ENCODE data around the gene MAGI3. TPM values are rescaled to one million over a fixed set of nuclear protein-coding genes. Genes with fewer than 3 reads are reported as not detected.

Gene MAGI3
- polyA plus RNA-seq, 1 donor, result 27.0 TPM

GRCh38 chr1:113388017-113388620 is 2.2 kb upstream of the MAGI3 start:
- Histone ChIP-seq H3K4me3 (ENCODE audit: low read length) (no peak overlapping the region), H3K4me1 (ENCODE audit: control insufficient read depth, insufficient read depth, low read length) (peaks cover 6% of the 10 kb centered on the region), H3K27ac (ENCODE audit: low read length) (peak overlapping the region; percentile 94), H3K9me3 (ENCODE audit: control insufficient read depth, low read depth, low read length) (peaks cover 3% of the 10 kb centered on the region), H3K36me3 (ENCODE audit: control insufficient read depth, insufficient read depth, low read length) (no peaks in the 10 kb centered on the region), H3K27me3 (ENCODE audit: control insufficient read depth, insufficient read depth, low read length) (no peaks in the 10 kb centered on the region)
- DNase-seq, result no peak
- no CpG with 5 or more reads among the region's 1 CpG for WGBS (ENCODE audit: insufficient coverage, low lambda C conversion rate)

DNA sequence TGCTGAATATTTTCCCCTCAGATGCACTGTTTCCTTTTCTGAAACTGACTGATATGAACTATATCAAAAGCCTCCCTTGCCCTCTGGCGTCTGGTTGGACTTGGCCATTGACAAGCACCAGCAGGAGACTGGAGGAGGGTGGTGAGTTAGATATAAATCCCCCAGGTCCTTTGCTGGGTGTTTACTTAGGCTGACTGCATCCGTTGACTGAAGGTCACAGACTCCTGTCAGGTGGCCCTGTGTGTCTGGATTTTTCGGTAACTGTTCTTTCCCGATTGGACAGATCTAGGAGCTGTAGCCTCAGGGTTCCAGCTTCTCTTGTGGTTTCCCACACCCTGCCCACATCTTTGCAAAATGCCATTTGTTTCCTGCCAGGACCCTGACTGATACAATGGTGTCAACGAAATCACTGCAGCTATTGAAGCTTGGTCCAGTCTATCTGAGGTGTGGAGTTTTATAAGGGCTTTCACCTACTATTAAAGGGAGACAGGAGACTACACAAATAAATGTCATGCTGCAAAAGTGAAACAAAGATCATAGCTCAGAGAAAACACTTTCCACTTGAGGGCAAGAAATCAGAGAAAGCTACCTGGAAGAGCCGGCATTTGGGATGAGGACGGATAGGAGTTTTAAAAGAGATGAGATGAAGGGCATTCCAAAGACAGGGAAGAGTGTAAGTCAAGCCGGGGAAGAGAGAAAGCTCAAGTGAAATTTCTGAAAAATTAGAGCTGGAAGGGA is 1.5 kb upstream of the MAGI3 start:
- no peaks in the 10 kb centered on the region for H3K27me3 ChIP-seq (ENCODE audit: control insufficient read depth, insufficient read depth, low read length)
- H3K36me3 ChIP-seq (ENCODE audit: control insufficient read depth, insufficient read depth, low read length), result no peaks in the 10 kb centered on the region
- DNase-seq, result peak; percentile 63 to 88
- peaks cover 3% of the 10 kb centered on the region for H3K9me3 ChIP-seq (ENCODE audit: control insufficient read depth, low read depth, low read length)
- 6% methylated on average over 3 of the region's 8 CpGs for WGBS (ENCODE audit: insufficient coverage, low lambda C conversion rate)
- H3K4me1 ChIP-seq (ENCODE audit: control insufficient read depth, insufficient read depth, low read length), result peaks cover 6% of the 10 kb centered on the region
- peak overlapping the region; percentile 67 for H3K4me3 ChIP-seq (ENCODE audit: low read length)
- peak overlapping the region; percentile 94 for H3K27ac ChIP-seq (ENCODE audit: low read length)

- no peak for DNase-seq
- H3K27ac ChIP-seq (ENCODE audit: low read length), result peak overlapping the region; percentile 94
- peaks cover 6% of the 10 kb centered on the region for H3K4me1 ChIP-seq (ENCODE audit: control insufficient read depth, insufficient read depth, low read length)
- H3K27me3 ChIP-seq (ENCODE audit: control insufficient read depth, insufficient read depth, low read length), result no peaks in the 10 kb centered on the region
- H3K4me3 ChIP-seq (ENCODE audit: low read length), result peak overlapping the region; percentile 67
- H3K9me3 ChIP-seq (ENCODE audit: control insufficient read depth, low read depth, low read length), result peaks cover 3% of the 10 kb centered on the region
- H3K36me3 ChIP-seq (ENCODE audit: control insufficient read depth, insufficient read depth, low read length), result no peaks in the 10 kb centered on the region
- 33% methylated on average over 1 of the region's 13 CpGs for WGBS (ENCODE audit: insufficient coverage, low lambda C conversion rate)
Observed at GRCh38 chr1:113389359-113389952, 859 bp upstream of the MAGI3 start.

- H3K27ac ChIP-seq (ENCODE audit: low read length), result peak overlapping the region; percentile 99
- no peaks in the 10 kb centered on the region for H3K27me3 ChIP-seq (ENCODE audit: control insufficient read depth, insufficient read depth, low read length)
- DNase-seq, result peak; percentile 33 to 68
- no peaks in the 10 kb centered on the region for H3K36me3 ChIP-seq (ENCODE audit: control insufficient read depth, insufficient read depth, low read length)
- peaks cover 3% of the 10 kb centered on the region for H3K9me3 ChIP-seq (ENCODE audit: control insufficient read depth, low read depth, low read length)
- peaks cover 6% of the 10 kb centered on the region for H3K4me1 ChIP-seq (ENCODE audit: control insufficient read depth, insufficient read depth, low read length)
- WGBS (ENCODE audit: insufficient coverage, low lambda C conversion rate), result no CpG with 5 or more reads among the region's 74 CpGs
- peak overlapping the region; percentile 99 for H3K4me3 ChIP-seq (ENCODE audit: low read length)
Observed at GRCh38 chr1:113390871-113391648, 745 bp downstream of the MAGI3 start.

- Histone ChIP-seq H3K36me3 (ENCODE audit: control insufficient read depth, insufficient read depth, low read length) (no peaks in the 10 kb centered on the region), H3K4me3 (ENCODE audit: low read length) (peak overlapping the region; percentile 99), H3K27ac (ENCODE audit: low read length) (peak overlapping the region; percentile 94), H3K4me1 (ENCODE audit: control insufficient read depth, insufficient read depth, low read length) (peaks cover 6% of the 10 kb centered on the region), H3K27me3 (ENCODE audit: control insufficient read depth, insufficient read depth, low read length) (no peaks in the 10 kb centered on the region), H3K9me3 (ENCODE audit: control insufficient read depth, low read depth, low read length) (peaks cover 3% of the 10 kb centered on the region)
- no CpG with 5 or more reads among the region's 9 CpGs for WGBS (ENCODE audit: insufficient coverage, low lambda C conversion rate)
- DNase-seq, result peak; percentile 35 to 71
Observed at GRCh38 chr1:113391649-113392271, 1.4 kb downstream of the MAGI3 start.

GRCh38 chr1:113392541-113393128 is 2.3 kb downstream of the MAGI3 start:
- WGBS (ENCODE audit: insufficient coverage, low lambda C conversion rate), result 36% methylated on average over 2 of the region's 3 CpGs
- no peak for DNase-seq
- H3K36me3 ChIP-seq (ENCODE audit: control insufficient read depth, insufficient read depth, low read length), result no peaks in the 10 kb centered on the region
- no peaks in the 10 kb centered on the region for H3K27me3 ChIP-seq (ENCODE audit: control insufficient read depth, insufficient read depth, low read length)
- H3K4me1 ChIP-seq (ENCODE audit: control insufficient read depth, insufficient read depth, low read length), result peaks cover 6% of the 10 kb centered on the region
- H3K9me3 ChIP-seq (ENCODE audit: control insufficient read depth, low read depth, low read length), result peaks cover 3% of the 10 kb centered on the region
- peak overlapping the region; percentile 99 for H3K4me3 ChIP-seq (ENCODE audit: low read length)
- H3K27ac ChIP-seq (ENCODE audit: low read length), result peak overlapping the region; percentile 94

GRCh38 chr1:113394043-113394862 is 3.9 kb downstream of the MAGI3 start:
- peak overlapping the region; percentile 99 for H3K4me3 ChIP-seq (ENCODE audit: low read length)
- no peaks in the 10 kb centered on the region for H3K27me3 ChIP-seq (ENCODE audit: control insufficient read depth, insufficient read depth, low read length)
- H3K27ac ChIP-seq (ENCODE audit: low read length), result peak overlapping the region; percentile 94
- peak; percentile 63 to 90 for DNase-seq
- H3K9me3 ChIP-seq (ENCODE audit: control insufficient read depth, low read depth, low read length), result peaks cover 3% of the 10 kb centered on the region
- 17% methylated on average over 1 of the region's 4 CpGs for WGBS (ENCODE audit: insufficient coverage, low lambda C conversion rate)
- H3K4me1 ChIP-seq (ENCODE audit: control insufficient read depth, insufficient read depth, low read length), result no peaks in the 10 kb centered on the region
- H3K36me3 ChIP-seq (ENCODE audit: control insufficient read depth, insufficient read depth, low read length), result no peaks in the 10 kb centered on the region

- peak overlapping the region; percentile 99 for H3K4me3 ChIP-seq (ENCODE audit: low read length)
- no peaks in the 10 kb centered on the region for H3K27me3 ChIP-seq (ENCODE audit: control insufficient read depth, insufficient read depth, low read length)
- H3K4me1 ChIP-seq (ENCODE audit: control insufficient read depth, insufficient read depth, low read length), result no peaks in the 10 kb centered on the region
- peaks cover 3% of the 10 kb centered on the region for H3K9me3 ChIP-seq (ENCODE audit: control insufficient read depth, low read depth, low read length)
- H3K27ac ChIP-seq (ENCODE audit: low read length), result peak overlapping the region; percentile 94
- H3K36me3 ChIP-seq (ENCODE audit: control insufficient read depth, insufficient read depth, low read length), result no peaks in the 10 kb centered on the region
- WGBS (ENCODE audit: insufficient coverage, low lambda C conversion rate), result no CpG with 5 or more reads among the region's 1 CpG
- no peak for DNase-seq
Observed at GRCh38 chr1:113394863-113395259, 4.5 kb downstream of the MAGI3 start.

DNA sequence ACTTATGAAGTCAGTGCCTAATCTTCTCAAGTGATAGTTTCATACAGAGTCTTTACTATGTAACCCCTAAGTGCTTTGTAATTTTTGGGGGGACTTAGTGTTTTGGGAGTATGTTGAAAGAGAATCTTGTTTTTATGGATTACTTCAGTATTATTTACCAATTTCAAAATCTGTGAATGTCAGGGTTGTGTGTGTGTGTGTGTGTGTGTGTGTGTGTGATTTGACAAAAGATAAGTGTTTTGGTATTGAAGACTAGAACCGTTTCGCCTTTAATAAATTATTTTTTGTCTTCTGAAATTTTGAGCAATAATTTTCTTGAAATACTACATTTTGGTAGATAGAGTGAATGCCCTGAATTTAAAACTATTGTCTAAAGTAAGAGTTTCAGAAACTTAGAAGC is 5.8 kb downstream of the MAGI3 start:
- WGBS (ENCODE audit: insufficient coverage, low lambda C conversion rate), result no CpG with 5 or more reads among the region's 2 CpGs
- no peaks in the 10 kb centered on the region for H3K27me3 ChIP-seq (ENCODE audit: control insufficient read depth, insufficient read depth, low read length)
- DNase-seq, result no peak
- no peaks in the 10 kb centered on the region for H3K4me1 ChIP-seq (ENCODE audit: control insufficient read depth, insufficient read depth, low read length)
- no peaks in the 10 kb centered on the region for H3K36me3 ChIP-seq (ENCODE audit: control insufficient read depth, insufficient read depth, low read length)
- H3K27ac ChIP-seq (ENCODE audit: low read length), result no peak overlapping the region
- no peak overlapping the region for H3K4me3 ChIP-seq (ENCODE audit: low read length)
- H3K9me3 ChIP-seq (ENCODE audit: control insufficient read depth, low read depth, low read length), result no peaks in the 10 kb centered on the region
